IMR-90 (cell line): ENCODE data around the gene SMCO4. TPM values are rescaled to one million over a fixed set of nuclear protein-coding genes. Genes with fewer than 3 reads are reported as not detected.

Source experiments
- ATAC-seq: fragments of 200-7000 bp; cut with Tn5 transposase; 2 replicates; pipeline ENCODE4 v1.9.1; 2020; ENCODE audit warnings: low read depth, mild to moderate bottlenecking, moderate library complexity
- BruUV-seq: library from RNA; stranded (reverse); fragments of 400-500 nt; replicated peaks from 2 replicates; lab custom pipeline; 2021; lab: Mats Ljungman, UMichigan
- CTCF ChIA-PET: fragments of 300-600 bp; formaldehyde crosslinking; extraction: SDS; loops from one replicate; lab custom pipeline; 2021; ENCODE audit warnings: antibody characterized with exemption; lab: Yijun Ruan, JAX
- POLR2A ChIA-PET: fragments of 300-600 bp; sonication (Branson Sonifier 250); formaldehyde crosslinking; loops from one replicate; lab custom pipeline; 2022; ENCODE audit warnings: antibody characterized with exemption; ENCODE audit not compliant: unreplicated experiment; lab: Charles Lee
- DNase-seq: peaks from one replicate; pipeline ENCODE4 v3.0.0; 2013
- H2AFZ ChIP-seq: replicated peaks from 2 replicates; pipeline ENCODE3; 2013; ENCODE audit warnings: low read length, mild to moderate bottlenecking; ENCODE audit not compliant: poor library complexity
- H2AK5ac ChIP-seq: 2 replicates; pipeline ENCODE4 v1.6.1; 2013; ENCODE audit warnings: low read depth, low read length, inconsistent platforms
- H2AK9ac ChIP-seq: replicated peaks from 2 replicates; pipeline ENCODE3; 2013; ENCODE audit warnings: mild to moderate bottlenecking, low read depth, low read length, moderate library complexity; ENCODE audit not compliant: poor library complexity
- H2BK120ac ChIP-seq: 2 replicates; pipeline ENCODE4 v1.6.1; 2013; ENCODE audit warnings: low read depth, low read length, inconsistent platforms
- H2BK15ac ChIP-seq: 3 replicates; pipeline ENCODE4 v1.6.1; 2013; ENCODE audit warnings: low read depth, low read length, inconsistent platforms
- H2BK20ac ChIP-seq: 2 replicates; pipeline ENCODE4 v1.6.1; 2013; ENCODE audit warnings: low read depth, mild to moderate bottlenecking, inconsistent platforms, low read length, moderate library complexity
- H2BK5ac ChIP-seq: 2 replicates; pipeline ENCODE4 v1.6.1; 2013; ENCODE audit warnings: mild to moderate bottlenecking, low read depth, low read length, inconsistent platforms; ENCODE audit not compliant: poor library complexity, severe bottlenecking
- H3K14ac ChIP-seq: replicated peaks from 2 replicates; pipeline ENCODE4 v1.6.1; 2013; ENCODE audit warnings: low read depth, low read length, inconsistent platforms
- H3K18ac ChIP-seq: 2 replicates; pipeline ENCODE4 v1.6.1; 2013; ENCODE audit warnings: low read depth, low read length, control low read depth
- H3K23ac ChIP-seq: 2 replicates; pipeline ENCODE4 v1.6.1; 2013; ENCODE audit warnings: low read depth, low read length, inconsistent platforms
- H3K27ac ChIP-seq: 2 replicates; pipeline ENCODE4 v1.5.1; 2013; ENCODE audit warnings: mild to moderate bottlenecking, control low read depth, low read length; ENCODE audit not compliant: insufficient read depth
- H3K27me3 ChIP-seq: 2 replicates; pipeline ENCODE4 v1.6.1; 2013; ENCODE audit warnings: low read length; ENCODE audit not compliant: control insufficient read depth, insufficient read depth
- H3K36me3 ChIP-seq: 2 replicates; pipeline ENCODE4 v1.6.1; 2013; ENCODE audit warnings: low read length, mixed read lengths; ENCODE audit not compliant: control insufficient read depth, insufficient read depth
- H3K4ac ChIP-seq: 2 replicates; pipeline ENCODE4 v1.6.1; 2013; ENCODE audit warnings: low read depth, low read length, inconsistent platforms
- H3K4me1 ChIP-seq: 2 replicates; pipeline ENCODE4 v1.6.1; 2013; ENCODE audit warnings: low read length, mixed read lengths; ENCODE audit not compliant: control insufficient read depth, insufficient read depth
- H3K4me2 ChIP-seq: 2 replicates; pipeline ENCODE4 v1.6.1; 2013; ENCODE audit warnings: low read depth, mild to moderate bottlenecking, control low read depth, low read length, moderate library complexity
- H3K4me3 ChIP-seq: 2 replicates; pipeline ENCODE4 v1.5.1; 2013; ENCODE audit warnings: low read depth, mild to moderate bottlenecking, control low read depth, low read length, moderate library complexity; ENCODE audit not compliant: insufficient read depth
- H3K56ac ChIP-seq: 2 replicates; pipeline ENCODE4 v1.6.1; 2013; ENCODE audit warnings: low read length, inconsistent platforms; ENCODE audit not compliant: insufficient read depth; ENCODE audit errors: extremely low read depth
- H3K79me1 ChIP-seq, 2 experiments: 2 replicates each; pipeline ENCODE4 v1.6.1; 2013; ENCODE audit warnings: low read length in 2 of 2, inconsistent platforms in 1 of 2, low read depth in 1 of 2
- H3K9ac ChIP-seq: 2 replicates; pipeline ENCODE4 v1.6.1; 2013; ENCODE audit warnings: low read depth, low read length, control low read depth
- H3K9me1 ChIP-seq: 2 replicates; pipeline ENCODE4 v1.6.1; 2013; ENCODE audit warnings: low read length, inconsistent platforms; ENCODE audit not compliant: insufficient read depth
- H3K9me3 ChIP-seq: 2 replicates; pipeline ENCODE4 v1.6.1; 2013; ENCODE audit warnings: low read length; ENCODE audit not compliant: control insufficient read depth, insufficient read depth
- H4K20me1 ChIP-seq: 2 replicates; pipeline ENCODE4 v1.6.1; 2013; ENCODE audit warnings: low read length, inconsistent platforms; ENCODE audit not compliant: insufficient read depth
- H4K5ac ChIP-seq: 2 replicates; pipeline ENCODE4 v1.6.1; 2013; ENCODE audit warnings: mild to moderate bottlenecking, low read depth, low read length, control low read depth
- H4K8ac ChIP-seq, 2 experiments: 2 replicates each; pipeline ENCODE4 v1.6.1; 2013; ENCODE audit warnings: low read depth in 2 of 2, low read length in 2 of 2, control low read depth in 1 of 2, inconsistent platforms in 1 of 2
- H4K91ac ChIP-seq: 2 replicates; pipeline ENCODE4 v1.6.1; 2013; ENCODE audit warnings: low read depth, low read length, inconsistent platforms; ENCODE audit not compliant: insufficient read depth
- CEBPB ChIP-seq: IDR thresholded peaks from 2 replicates; pipeline ENCODE4 v1.6.1; 2012; ENCODE audit warnings: low read depth, low read length, improper control_type of control experiment
- FOS ChIP-seq: fragments of 150-350 bp; IDR thresholded peaks from 2 replicates; pipeline ENCODE4 v1.6.1; 2016; ENCODE audit warnings: low read depth, low read length
- NFE2L2 ChIP-seq: fragments of 150-350 bp; IDR thresholded peaks from 2 replicates; pipeline ENCODE4 v1.6.1; 2016; ENCODE audit warnings: low read depth, mild to moderate bottlenecking, low read length
- WGBS, 2 experiments: methylation state at CpG; one replicate each; pipeline versions ENCODE4 v1.1.5 to v1.1.7; 2013; ENCODE audit warnings: missing lambda C conversion rate in 2 of 2; ENCODE audit not compliant: insufficient read length in 1 of 2; ENCODE audit errors: extremely low coverage in 2 of 2; 5-methylcytosine and 5-hydroxymethylcytosine counted together
- dilution Hi-C: fragments of 300-500 bp; cut with HindIII; formaldehyde crosslinking; loops from one replicate; pipeline ENCODE4 v1.14.3; 2018; ENCODE audit warnings: low sequenced_read_pairs; ENCODE audit not compliant: unreplicated experiment
- in situ Hi-C: fragments of 300-500 bp; cut with MboI; formaldehyde crosslinking; loops from 3 replicates; pipeline ENCODE4 v1.14.3; 2019; ENCODE audit warnings: low sequenced_read_pairs, inconsistent platforms, mixed read lengths
- intact Hi-C: fragments of 100-400 bp; cut with micrococcal nuclease; formaldehyde crosslinking; loops from 2 replicates; pipeline ENCODE4 v1.10.0; 2022
- polyA plus RNA-seq, 3 experiments: library from polyadenylated mRNA; depleted of rRNA; stranded (reverse); fragments of >200 nt; gene quantifications; 2 replicates each; pipeline ENCODE4 v1.2.3, GENCODE V29; 2012; ENCODE audit warnings: low replicate concordance in 1 of 3
- total RNA-seq: library from RNA; depleted of rRNA; stranded (reverse); fragments of >200 nt; gene quantifications from 2 replicates; pipeline ENCODE4 v1.2.3, GENCODE V29; 2012

SMCO4 gene
- total and polyA plus RNA-seq, 2 of the 4 experiments (the other 2 are of a cell fraction): 2.2 to 17.7 TPM

- Histone ChIP-seq H3K9me3 (no peaks in the 10 kb centered on the region; the same call in 1 of the 2 replicates), H2AK5ac (no peak overlapping the region), H2AFZ (no peak overlapping the region), H3K4ac (no peak overlapping the region), H4K20me1 (no peaks in the 10 kb centered on the region; the same call in 1 of the 2 replicates), H2BK15ac (no peak overlapping the region), H3K9me1 (0 out of 2 replicates have a peak, but pooled peaks cover 3% of the 10 kb centered on the region), H2AK9ac (no peak overlapping the region), H2BK120ac (no peak overlapping the region), H3K56ac (no peak overlapping the region), H3K9ac (no peak overlapping the region), H3K4me3 (no peak overlapping the region), H3K4me1 (peaks cover 6% of the 10 kb centered on the region), H4K5ac (no peak overlapping the region), H2BK5ac (no peak overlapping the region), H3K36me3 (no peaks in the 10 kb centered on the region), H3K14ac (no peak overlapping the region), H3K23ac (no peak overlapping the region), H3K27ac (no peak overlapping the region), H2BK20ac (no peak overlapping the region), H3K27me3 (no peaks in the 10 kb centered on the region), H3K18ac (no peak overlapping the region), H4K8ac (no peak overlapping the region), H3K4me2 (no peak overlapping the region), H4K91ac (no peak overlapping the region), H3K79me1 (no peaks in the 10 kb centered on the region)
- BruUV-seq: no TSS peak
- CTCF ChIA-PET: no interaction called here
- POLR2A ChIA-PET: no interaction called here
- intact Hi-C loops (no loop called here), dilution Hi-C loops (no loop called here), in situ Hi-C loops (no loop called here)
- no CpG with 5 or more reads among the region's 3 CpGs for WGBS, 2 experiments
- TF ChIP-seq NFE2L2 (no peak), FOS (peak; percentile 12; the same call in 1 of the 2 replicates), CEBPB (peak; percentile 88)
- ATAC-seq: peak; percentile 84
- peak; percentile 91 for DNase-seq
These were observed 66.4 kb downstream of the SMCO4 start for GRCh38 chr11:93476796-93477195.
